Erythroblast (primary cell): ENCODE results near the gene ADIPOR2.

Experiments
- GATA1 ChIP-seq: IDR thresholded peaks from 2 replicates; pipeline ENCODE4 v1.6.1; 2011; ENCODE audit warnings: low read depth, mild to moderate bottlenecking, control low read depth, low read length, moderate library complexity
- POLR2A ChIP-seq: IDR thresholded peaks from 2 replicates; pipeline ENCODE4 v1.6.1; 2011; ENCODE audit warnings: mild to moderate bottlenecking, low read length

DNA sequence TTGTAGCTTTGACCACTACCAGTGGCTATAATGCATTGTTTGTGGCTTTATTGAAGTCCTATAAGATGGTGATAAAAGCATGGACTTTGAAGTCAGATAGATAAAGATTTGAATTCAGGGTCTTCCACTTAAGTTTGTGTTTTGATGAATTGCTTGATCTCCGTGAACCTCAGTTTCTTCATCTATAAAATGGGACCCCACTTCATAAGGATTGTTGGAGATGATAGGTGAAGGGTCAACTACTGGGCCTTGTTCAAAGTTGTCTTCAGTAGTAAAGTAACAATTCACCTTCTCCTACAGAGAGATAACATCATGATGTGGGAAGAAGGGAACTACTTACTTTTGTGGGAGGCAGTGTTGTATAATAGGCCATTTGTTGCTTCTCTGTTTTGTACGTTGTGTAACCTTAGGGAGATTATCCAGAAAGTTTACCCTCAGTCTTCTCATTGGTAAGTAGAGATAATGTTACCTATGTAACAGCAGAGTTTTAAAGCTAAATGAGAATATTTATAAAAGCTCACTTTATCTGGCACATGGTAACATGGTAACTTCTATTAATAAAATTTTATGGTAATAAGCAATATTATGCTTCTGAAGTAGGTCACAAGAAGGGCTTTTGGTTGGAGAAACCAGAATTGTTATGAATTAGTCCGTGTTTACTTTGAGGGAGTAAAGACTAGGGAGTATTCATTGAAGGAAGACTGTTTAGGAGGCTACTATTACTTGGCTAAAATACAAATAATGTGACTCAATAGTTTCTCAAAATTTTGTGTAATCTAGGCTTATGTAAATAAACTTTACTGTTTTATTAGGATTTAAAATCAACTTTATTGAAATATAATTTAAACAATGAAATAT, 15.1 kb downstream of the ADIPOR2 start:
- TF ChIP-seq POLR2A (no peak), GATA1 (no peak)
